WERI-Rb-1 (cell line): ENCODE measurements around the gene RILPL1.
"Not testable (repeated sequence)": the region's sequence is repeated elsewhere in the genome, so short reads cannot be mapped to it uniquely, and the experiment has no call there.

ENCODE experiments used
- DNase-seq: peaks from one replicate; pipeline ENCODE4 v3.0.0-alpha.2; 2020
- H3K27ac ChIP-seq: fragments of 250-450 bp; sonication (Bioruptor Pico); 2 replicates; pipeline ENCODE4 v1.5.1; 2020; ENCODE audit warnings: mild to moderate bottlenecking, moderate library complexity
- H3K27me3 ChIP-seq: fragments of 250-450 bp; sonication (Bioruptor Pico); 2 replicates; pipeline ENCODE4 v1.5.1; 2021; ENCODE audit warnings: mild to moderate bottlenecking, low read depth, moderate library complexity; ENCODE audit not compliant: insufficient read depth, severe bottlenecking
- H3K36me3 ChIP-seq: fragments of 250-450 bp; sonication (Bioruptor Pico); 2 replicates; pipeline ENCODE4 v1.5.1; 2020; ENCODE audit warnings: mild to moderate bottlenecking, moderate library complexity
- H3K4me3 ChIP-seq: 2 replicates; pipeline ENCODE4 v1.5.1; 2011; ENCODE audit warnings: low read depth, mild to moderate bottlenecking, control low read depth, low read length
- H3K9me3 ChIP-seq: fragments of 250-450 bp; sonication (Bioruptor Pico); 2 replicates; pipeline ENCODE4 v1.5.1; 2021; ENCODE audit warnings: mild to moderate bottlenecking, moderate library complexity; ENCODE audit not compliant: severe bottlenecking
- CTCF ChIP-seq: IDR thresholded peaks from 2 replicates; pipeline ENCODE4 v1.5.1; 2011; ENCODE audit warnings: low read depth, mild to moderate bottlenecking, control low read depth, inconsistent platforms, low read length

RILPL1 gene

GRCh38 chr12:123488539-123489230 lies 44.8 kb downstream of the RILPL1 start:
- TF ChIP-seq CTCF: no peak
- no peak overlapping the region for H3K4me3 ChIP-seq
- no peaks in the 10 kb centered on the region for H3K9me3 ChIP-seq
- no peak for DNase-seq
- no peaks in the 10 kb centered on the region; the same call in 1 of the 2 replicates for H3K36me3 ChIP-seq
- H3K27me3 ChIP-seq: no peaks in the 10 kb centered on the region
- no peak overlapping the region for H3K27ac ChIP-seq

DNA sequence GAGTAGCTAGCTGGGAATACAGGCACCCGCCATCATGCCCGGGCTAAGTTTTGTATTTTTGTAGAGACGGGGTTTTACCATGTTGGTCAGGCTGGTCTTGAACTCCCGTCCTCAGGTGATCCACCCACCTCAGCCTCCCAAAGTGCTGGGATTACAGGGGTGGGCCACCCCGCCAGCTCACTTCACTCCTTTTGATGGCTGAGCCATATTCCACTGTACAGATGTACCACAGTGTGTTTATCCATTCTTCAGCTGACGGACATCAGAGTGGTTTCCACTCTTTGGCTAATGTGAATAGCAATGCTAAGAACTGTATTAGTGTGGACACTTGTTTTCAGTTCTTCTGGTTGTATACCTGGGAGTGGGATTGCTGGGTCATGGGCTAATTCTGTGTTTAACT lies 46.1 kb downstream of the RILPL1 start:
- Histone ChIP-seq H3K9me3 (no peaks in the 10 kb centered on the region), H3K4me3 (no peak overlapping the region), H3K27me3 (no peaks in the 10 kb centered on the region), H3K27ac (no peak overlapping the region), H3K36me3 (no peaks in the 10 kb centered on the region; the same call in 1 of the 2 replicates)
- TF ChIP-seq CTCF: no peak
- DNase-seq: no peak

- Histone ChIP-seq H3K27me3 (no peaks in the 10 kb centered on the region), H3K9me3 (no peaks in the 10 kb centered on the region), H3K27ac (no peak overlapping the region), H3K36me3 (no peaks in the 10 kb centered on the region; the same call in 1 of the 2 replicates), H3K4me3 (no peak overlapping the region)
- no peak for DNase-seq
- TF ChIP-seq CTCF: no peak
Measured at GRCh38 chr12:123485756-123486155, 47.8 kb downstream of the RILPL1 start.

GRCh38 chr12:123483602-123484248 lies 49.8 kb downstream of the RILPL1 start:
- Histone ChIP-seq H3K27ac (no peak overlapping the region), H3K4me3 (no peak overlapping the region), H3K9me3 (no peaks in the 10 kb centered on the region), H3K27me3 (no peaks in the 10 kb centered on the region), H3K36me3 (no peaks in the 10 kb centered on the region; the same call in 1 of the 2 replicates)
- no peak for DNase-seq
- no peak for TF ChIP-seq CTCF

DNA sequence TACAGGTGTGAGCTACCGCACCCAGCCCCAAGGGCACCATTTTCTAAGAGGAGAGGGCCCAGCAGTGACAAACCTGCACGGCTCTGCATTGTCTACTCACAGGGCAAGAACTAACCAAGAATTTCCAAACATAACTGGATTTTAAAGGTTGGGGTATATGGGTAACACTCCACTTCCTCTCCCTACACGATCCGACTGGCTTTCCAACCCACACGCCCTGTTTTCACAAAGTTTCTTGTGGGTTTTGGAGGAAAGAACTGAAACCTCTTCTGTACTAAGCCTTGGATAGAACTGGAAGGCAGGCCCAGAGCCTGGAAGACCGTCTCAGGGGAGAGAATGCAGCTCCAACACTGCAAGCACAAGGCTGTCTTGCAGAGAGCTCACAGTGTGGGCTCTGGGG lies 50.6 kb downstream of the RILPL1 start:
- no peak overlapping the region for H3K27ac ChIP-seq
- H3K36me3 ChIP-seq: no peaks in the 10 kb centered on the region; the same call in 1 of the 2 replicates
- TF ChIP-seq CTCF: no peak
- H3K9me3 ChIP-seq: no peaks in the 10 kb centered on the region
- DNase-seq: no peak
- H3K27me3 ChIP-seq: no peaks in the 10 kb centered on the region
- no peak overlapping the region for H3K4me3 ChIP-seq

DNA sequence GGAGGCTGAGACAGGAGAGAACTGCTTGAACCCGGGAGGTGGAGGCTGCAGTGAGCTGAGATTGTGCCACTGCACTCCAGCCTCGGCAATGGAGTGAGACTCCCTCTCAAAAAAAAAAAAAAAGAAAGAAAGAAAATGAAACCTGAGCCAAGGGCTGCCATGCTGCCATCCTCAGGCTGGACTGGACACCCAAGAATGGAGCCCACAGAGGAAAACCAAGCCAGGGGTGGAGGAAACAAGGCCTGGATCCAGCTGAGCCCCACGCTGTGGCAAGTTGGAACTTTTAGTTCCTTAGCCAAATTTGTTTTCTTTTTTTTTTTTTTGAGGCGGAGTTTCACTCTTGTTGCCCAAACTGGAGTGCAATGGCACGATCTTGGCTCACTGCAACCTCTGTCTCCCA lies 52.3 kb downstream of the RILPL1 start:
- not testable (repeated sequence) for DNase-seq, H3K36me3 ChIP-seq, H3K4me3 ChIP-seq, H3K9me3 ChIP-seq, H3K27ac ChIP-seq, H3K27me3 ChIP-seq
